OCI-M2 (cell line): ENCODE data around the gene EIF3K.
"Not testable (repeated sequence)": the region's sequence is repeated elsewhere in the genome, so short reads cannot be mapped to it uniquely, and the experiment has no call there.

Experiments used
- DNase-seq: peaks from one replicate; lab custom pipeline; 2025; ENCODE audit not compliant: unreplicated experiment; lab: John Stamatoyannopoulos, UW

EIF3K gene

DNA sequence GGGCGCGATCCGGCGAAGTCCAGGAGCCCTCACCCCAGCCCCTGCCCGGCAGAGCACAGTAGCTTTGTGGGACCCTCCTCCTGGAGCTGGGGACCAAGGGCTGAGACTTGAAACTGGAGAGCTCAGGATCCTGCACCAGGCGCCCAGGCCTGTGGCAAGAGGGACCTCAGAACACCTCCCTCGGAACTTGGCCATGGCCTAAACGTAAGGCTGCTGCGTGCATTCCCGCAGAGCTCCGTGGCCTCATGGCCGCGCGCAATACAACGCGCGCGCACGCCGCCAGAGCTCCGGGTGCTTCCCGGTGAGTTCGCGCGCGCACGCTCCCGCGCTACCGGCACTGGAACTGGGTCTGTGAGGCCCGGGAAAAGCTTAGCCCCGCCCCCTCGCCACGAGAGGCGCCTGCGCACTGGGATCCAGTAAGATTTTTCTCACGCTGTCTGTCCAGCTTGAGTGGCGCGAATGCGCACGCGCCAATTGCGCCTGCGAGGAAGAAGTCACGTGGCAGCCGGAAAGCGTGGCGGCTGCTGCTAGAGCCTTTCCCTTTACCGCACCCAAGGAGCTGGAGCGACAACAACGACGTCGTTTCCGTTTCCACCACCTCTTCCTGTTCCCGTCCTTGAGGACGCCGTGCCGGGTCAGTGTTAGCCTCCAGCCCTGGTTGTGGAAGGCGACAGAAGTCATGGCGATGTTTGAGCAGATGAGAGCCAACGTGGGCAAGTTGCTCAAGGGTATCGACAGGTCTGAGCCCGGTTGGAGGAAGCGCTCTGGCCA is at the start of gene EIF3K:
Gene EIF3K, plus strand, starts transcription at position 599 of the 771 bp plus-strand sequence. Its CDS starts 81 bp downstream, at position 680.
- DNase-seq: peak; percentile 99

DNA sequence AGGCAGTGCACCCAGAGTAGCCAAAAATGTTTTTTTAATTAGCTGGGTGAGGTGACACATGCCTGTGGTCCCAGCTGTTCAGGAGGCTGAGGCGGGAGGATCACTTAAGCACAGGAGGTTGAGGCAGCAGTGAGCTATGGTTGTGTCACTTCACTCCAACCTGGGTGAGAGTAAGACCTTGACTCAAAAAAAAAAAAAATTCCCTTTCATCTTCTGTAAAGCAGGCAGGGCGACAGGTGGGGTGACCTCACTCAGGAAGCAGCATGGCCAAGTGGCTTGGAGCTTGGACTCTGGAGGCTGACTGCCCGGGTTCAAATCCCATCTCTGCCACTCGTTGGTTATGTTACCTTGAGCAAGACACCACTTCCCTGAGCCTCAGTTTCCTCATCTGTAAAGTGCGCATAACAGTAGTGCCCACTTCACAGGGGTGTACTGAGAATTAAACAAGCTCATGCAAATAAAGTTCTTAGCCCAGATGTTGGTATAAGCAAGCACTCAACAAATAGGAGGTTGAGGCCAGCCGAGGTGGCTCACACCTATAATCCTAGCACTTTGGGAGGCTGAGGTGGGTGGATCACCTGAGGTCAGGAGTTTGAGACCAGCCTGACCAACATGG is 49.5 kb upstream of the EIF3K start:
- DNase-seq: no peak

DNA sequence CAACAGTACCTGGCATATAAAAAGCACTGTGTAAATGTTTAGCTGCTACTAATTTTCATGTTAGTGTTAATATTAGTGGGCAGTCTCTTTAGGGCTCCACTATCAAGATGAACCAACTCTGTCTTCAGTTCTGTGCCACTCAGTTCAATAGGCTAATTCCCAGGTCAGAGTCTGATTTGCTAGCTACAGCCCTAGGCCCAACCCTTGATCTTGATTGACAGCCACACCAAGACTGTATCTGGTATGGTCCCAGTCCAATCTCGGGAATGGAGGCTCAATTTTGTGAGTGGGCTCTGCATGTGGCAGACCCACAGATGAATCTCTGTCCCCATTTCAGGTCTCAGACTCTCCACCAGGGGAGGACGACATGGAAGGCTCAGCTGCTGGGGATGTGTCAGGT is 47.3 kb upstream of the EIF3K start:
- no peak for DNase-seq

DNA sequence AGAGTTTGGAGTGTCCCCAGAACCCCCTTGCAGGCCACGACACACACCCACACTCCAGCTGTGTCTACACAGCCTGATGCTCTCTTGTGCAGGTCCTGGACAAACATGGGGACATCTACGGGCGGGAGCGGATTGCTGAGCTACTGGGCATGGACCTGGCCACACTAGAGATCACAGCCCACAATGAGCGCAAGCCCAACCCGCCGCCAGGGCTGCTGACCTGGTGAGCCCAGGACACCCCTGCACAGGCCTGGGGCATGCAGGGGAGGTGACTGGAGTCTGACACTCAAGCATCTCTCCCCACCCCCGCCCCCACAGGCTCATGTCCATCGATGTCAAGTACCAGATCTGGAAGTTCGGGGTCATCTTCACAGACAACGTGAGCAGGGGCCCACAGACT is 41.2 kb upstream of the EIF3K start:
- no peak for DNase-seq

DNA sequence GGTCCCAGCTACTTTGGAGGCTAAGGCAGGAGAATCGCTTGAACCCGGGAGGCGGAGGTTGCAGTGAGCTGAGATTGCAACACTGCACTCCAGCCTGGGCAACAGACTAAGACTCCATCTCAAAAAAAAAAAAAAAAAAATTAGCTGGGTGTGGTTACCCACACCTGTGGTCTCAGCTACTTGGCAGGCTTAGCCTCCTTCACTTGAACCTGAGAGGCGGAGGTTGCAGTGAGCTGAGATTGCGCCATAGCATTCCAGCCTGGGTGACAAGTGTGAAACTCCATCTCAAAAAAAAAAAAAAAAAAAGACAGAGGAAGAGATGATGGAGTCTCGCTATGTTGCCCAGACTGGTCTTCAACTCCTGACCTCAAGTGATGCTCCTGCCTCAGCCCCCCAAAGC is 39.7 kb upstream of the EIF3K start:
- not testable (repeated sequence) for DNase-seq

DNA sequence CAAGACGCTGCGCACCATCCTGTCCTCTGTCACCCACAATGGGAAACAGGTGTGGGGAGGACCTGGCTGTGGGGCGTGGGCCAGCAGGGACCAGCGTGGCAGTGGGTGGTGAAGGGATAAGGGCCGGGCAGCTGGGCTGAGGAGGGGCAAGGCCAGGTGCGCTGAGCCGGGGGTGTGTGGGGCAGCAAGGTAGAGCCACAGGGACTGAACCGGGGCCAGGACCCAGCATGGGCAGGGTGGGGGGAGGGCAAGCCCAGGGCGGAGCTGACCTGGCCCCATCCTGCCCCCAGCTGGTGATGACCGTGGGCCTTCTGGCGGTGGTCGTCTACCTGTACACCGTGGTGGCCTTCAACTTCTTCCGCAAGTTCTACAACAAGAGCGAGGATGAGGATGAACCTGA is 38.9 kb upstream of the EIF3K start:
- no peak for DNase-seq

DNA sequence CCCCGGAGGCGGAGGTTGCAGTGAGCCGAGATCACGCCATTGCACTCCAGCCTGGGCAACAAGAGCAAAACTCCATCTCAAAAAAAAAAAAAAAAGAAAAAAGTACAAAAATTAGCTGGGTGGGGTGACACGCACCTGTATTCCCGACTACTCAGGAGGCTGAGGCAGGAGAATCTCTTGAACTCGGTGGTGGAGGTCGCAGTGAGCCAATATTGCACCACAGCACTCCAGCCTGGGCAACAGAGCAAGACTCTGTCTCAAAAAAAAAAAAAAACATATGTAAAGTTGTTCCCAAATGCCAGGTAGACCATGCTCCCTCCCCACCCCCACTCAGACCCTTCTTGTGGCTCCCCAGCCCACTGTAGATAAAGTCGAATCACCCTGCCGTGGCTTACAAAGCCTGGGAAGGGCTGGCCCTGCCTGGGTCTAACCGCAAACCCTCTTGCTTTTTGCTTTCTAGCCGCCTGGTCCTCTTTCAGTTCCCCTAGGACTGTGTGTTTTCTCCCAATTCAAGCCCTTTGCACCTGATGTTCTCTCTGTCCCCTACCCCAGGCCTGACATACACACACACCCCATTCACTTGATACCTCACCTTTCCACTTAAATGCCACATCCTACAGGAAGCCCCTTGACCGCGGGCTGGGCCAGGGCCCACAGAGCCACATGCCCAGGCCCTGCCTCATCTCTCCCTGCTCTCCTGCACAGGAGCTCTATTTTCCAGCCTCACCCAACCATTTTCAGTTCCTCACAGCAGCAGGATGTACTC is 35.6 kb upstream of the EIF3K start:
- DNase-seq: no peak

DNA sequence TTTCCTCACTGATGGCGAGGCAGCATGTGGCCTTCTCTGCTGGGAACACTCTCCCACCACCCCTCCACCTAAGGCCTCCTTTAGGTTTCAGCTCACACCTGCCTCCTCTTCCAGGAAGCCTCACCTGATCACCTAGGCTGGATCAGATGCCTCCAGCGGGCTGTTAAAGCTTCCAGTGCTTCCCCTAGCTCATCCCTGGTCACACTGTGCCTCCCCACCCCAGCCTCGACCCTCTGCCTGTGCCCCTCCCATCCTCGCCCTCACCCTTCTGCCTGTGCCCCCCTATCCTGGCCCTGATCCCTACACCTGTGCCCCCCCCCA is 35.0 kb upstream of the EIF3K start:
- DNase-seq: no peak

GRCh38 chr19:38587562-38587961 is 31.4 kb upstream of the EIF3K start:
- DNase-seq: no peak

DNA sequence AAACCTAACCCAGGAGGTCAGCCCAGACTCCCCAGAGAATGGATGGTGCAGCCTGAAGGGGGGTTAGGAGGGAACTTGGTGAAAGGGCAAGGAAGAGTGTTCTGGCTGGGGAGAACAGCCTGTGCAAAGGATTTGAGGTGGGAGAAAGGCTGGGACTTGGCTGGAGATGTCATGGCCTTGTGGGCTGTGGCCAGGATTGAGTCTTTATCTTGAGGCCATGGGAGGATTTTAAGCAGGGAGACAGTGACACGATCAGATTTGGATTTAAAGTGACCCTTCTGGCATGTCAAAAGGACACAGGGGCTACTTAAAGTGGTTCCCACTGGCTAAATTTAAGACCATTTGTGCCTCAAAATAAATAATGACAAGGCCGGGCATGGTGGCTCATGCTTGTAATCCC is 30.9 kb upstream of the EIF3K start:
- no peak for DNase-seq

GRCh38 chr19:38592940-38593339 is 26.0 kb upstream of the EIF3K start:
- DNase-seq: no peak

GRCh38 chr19:38596057-38596981 is 22.7 kb upstream of the EIF3K start:
- DNase-seq: no peak

GRCh38 chr19:38597075-38597474 is 21.9 kb upstream of the EIF3K start:
- no peak for DNase-seq

- DNase-seq: no peak
These were observed 19.3 kb upstream of the EIF3K start for GRCh38 chr19:38599722-38600121.

DNA sequence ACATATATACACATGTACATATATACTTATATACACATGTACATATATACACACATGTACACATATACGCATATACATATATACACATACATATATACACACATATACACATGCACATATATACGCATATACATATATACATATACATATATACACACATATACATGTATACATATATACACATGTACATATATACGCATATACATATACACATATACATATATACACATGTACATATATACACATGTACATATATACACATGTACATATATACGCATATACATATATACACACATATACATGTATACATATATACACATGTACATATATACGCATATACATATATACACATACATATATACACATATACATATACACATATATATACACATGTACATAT is 16.1 kb upstream of the EIF3K start:
- DNase-seq: not testable (repeated sequence)

- DNase-seq: no peak
These were observed 12.9 kb upstream of the EIF3K start for GRCh38 chr19:38606131-38606530.

DNA sequence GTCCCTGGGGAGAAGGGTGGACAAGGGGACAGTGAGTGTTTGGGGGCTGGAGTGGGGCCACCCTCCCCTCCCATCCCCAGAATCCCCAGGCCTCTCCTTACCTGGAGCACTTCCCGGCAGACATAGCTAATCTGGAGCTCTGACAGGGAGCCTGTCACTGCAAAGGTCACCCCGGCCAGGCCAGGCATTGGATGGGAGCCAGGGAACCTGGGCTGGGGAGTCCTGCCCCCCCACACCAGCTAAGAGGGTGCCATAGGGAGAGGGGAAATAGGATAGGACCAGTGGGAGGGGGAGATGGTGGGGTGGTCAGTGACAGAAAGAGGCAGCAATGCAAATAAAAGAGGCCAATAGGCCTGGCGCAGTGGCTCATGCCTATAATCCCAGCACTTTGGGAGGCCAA is 4.7 kb upstream of the EIF3K start:
- no peak for DNase-seq

GRCh38 chr19:38615007-38615581 is 3.9 kb upstream of the EIF3K start:
- DNase-seq: no peak

DNA sequence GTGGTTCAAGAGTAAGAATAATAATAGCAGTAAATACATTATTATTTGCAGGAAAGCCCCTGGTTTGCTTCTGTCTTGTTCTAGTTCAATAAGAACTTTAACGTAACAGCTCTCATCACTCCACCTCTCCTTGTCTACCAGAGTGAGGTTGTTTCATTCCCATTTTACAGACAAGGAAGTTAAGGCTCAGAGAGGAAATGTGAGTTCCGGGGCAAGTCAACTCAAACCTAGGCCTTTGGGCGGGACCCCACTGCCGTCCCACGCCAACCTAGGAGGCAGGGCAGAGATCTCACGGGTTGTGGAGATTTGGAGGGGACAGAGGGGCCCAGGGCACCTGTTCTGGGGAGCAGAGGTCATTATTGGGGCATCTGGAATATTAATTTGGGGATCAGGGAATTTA is 2.7 kb upstream of the EIF3K start:
- DNase-seq: no peak

DNA sequence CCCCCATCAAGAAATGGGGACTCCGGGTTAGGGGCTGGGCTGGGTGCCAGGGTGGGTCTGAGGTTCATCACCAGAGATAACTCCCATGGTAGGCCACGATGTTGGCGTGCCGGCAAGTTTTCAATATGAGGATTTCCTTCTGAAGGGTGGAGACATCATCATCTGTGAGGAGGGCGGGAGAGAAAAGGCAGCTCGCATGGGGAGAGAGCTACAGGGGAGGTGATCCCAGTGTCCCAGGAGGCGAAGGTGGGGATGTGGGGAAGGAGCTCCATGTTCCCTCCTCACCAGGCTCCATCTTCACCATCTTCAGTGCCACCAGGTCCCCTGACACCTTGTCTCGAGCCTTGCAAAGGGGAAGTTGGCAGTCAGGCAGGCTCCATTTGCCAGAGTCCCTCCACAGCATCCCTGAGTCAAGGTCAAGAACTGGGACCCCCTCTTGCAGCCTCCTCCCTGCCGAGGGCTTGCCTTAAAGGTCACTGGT is 1.7 kb upstream of the EIF3K start:
- no peak for DNase-seq
